Measurements from ENCODE around the gene MRPS26. TPM values are rescaled to one million over a fixed set of nuclear protein-coding genes. Genes with fewer than 3 reads are reported as not detected.
A peak's percentile ranks its signal among the peaks of the same experiment; 100 is the strongest.

MRPS26 gene
- total and polyA plus RNA-seq, 7 donors: 33.5 to 71.7 (median 61.3) TPM

GRCh38 chr20:3080939-3081388 is 35.1 kb downstream of the MRPS26 start:
- peaks cover 0 to 18% (median 12%) of the 10 kb centered on the region in 4 donors for H3K4me1 ChIP-seq
- intact Hi-C loops (cut with DNase I): no loop called here
- peaks cover 19 to 63% (median 35%) of the 10 kb centered on the region in 3 donors for H3K27me3 ChIP-seq
- TF ChIP-seq POLR2AphosphoS5 (IDR thresholded peaks at IDR 0.05): no peak
- TF ChIP-seq POLR2A (IDR thresholded peaks at IDR 0.05): no peak
- TF ChIP-seq, protein P1, sequence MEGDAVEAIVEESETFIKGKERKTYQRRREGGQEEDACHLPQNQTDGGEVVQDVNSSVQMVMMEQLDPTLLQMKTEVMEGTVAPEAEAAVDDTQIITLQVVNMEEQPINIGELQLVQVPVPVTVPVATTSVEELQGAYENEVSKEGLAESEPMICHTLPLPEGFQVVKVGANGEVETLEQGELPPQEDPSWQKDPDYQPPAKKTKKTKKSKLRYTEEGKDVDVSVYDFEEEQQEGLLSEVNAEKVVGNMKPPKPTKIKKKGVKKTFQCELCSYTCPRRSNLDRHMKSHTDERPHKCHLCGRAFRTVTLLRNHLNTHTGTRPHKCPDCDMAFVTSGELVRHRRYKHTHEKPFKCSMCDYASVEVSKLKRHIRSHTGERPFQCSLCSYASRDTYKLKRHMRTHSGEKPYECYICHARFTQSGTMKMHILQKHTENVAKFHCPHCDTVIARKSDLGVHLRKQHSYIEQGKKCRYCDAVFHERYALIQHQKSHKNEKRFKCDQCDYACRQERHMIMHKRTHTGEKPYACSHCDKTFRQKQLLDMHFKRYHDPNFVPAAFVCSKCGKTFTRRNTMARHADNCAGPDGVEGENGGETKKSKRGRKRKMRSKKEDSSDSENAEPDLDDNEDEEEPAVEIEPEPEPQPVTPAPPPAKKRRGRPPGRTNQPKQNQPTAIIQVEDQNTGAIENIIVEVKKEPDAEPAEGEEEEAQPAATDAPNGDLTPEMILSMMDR (IDR thresholded peaks at IDR 0.05): no peak
- TF ChIP-seq EP300 (IDR thresholded peaks at IDR 0.05): no peak
- no peak overlapping the region for H3K27ac ChIP-seq
- H3K4me3 ChIP-seq: no peak overlapping the region
- no peak for DNase-seq
- WGBS, 2 donors: 56 to 60% methylated on average over 6 of the region's 6 CpGs
- no peaks in the 10 kb centered on the region for H3K9me3 ChIP-seq
- no peaks in the 10 kb centered on the region for H3K36me3 ChIP-seq

DNA sequence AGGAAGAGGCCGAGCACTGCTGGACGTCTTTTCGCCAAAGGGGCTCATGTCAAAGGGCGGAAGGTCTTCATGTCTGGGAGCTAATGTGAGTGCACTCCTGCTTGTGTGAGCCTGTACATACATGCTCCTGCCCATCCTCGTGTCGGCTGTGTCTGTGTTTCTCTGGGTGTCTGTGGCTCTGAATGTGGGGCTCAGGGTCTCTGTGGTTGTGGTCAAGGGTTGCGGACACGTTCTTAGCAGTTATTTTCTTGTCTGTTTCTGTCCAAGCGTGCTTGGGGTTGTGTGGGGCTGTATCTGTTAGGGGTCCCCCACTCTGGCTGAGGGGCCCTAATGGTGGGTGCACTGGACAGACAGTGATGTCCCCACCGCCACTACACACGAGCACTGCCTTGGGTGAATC is 35.8 kb downstream of the MRPS26 start:
- Histone ChIP-seq H3K36me3 (no peaks in the 10 kb centered on the region), H3K4me1 (peaks cover 0 to 18% (median 12%) of the 10 kb centered on the region in 4 donors), H3K27me3 (peaks cover 19 to 63% (median 35%) of the 10 kb centered on the region in 3 donors), H3K27ac (no peak overlapping the region), H3K9me3 (no peaks in the 10 kb centered on the region), H3K4me3 (no peak overlapping the region)
- DNase-seq: no peak
- TF ChIP-seq POLR2AphosphoS5 (IDR thresholded peaks at IDR 0.05) (no peak), EP300 (IDR thresholded peaks at IDR 0.05) (no peak), POLR2A (IDR thresholded peaks at IDR 0.05) (no peak)
- TF ChIP-seq, protein P1 (IDR thresholded peaks at IDR 0.05): no peak
- 83% methylated on average over 11 of the region's 11 CpGs for WGBS, 2 donors
- intact Hi-C loops (cut with DNase I): no loop called here

- no peak for TF ChIP-seq POLR2A (IDR thresholded peaks at IDR 0.05)
- TF ChIP-seq, protein P1 (IDR thresholded peaks at IDR 0.05): no peak
- no peak for TF ChIP-seq POLR2AphosphoS5 (IDR thresholded peaks at IDR 0.05)
- no peak for TF ChIP-seq EP300 (IDR thresholded peaks at IDR 0.05)
- intact Hi-C loops (cut with DNase I): no loop called here
- no peak for DNase-seq
- no peaks in the 10 kb centered on the region for H3K36me3 ChIP-seq
- H3K27me3 ChIP-seq: peaks cover 19 to 63% (median 35%) of the 10 kb centered on the region in 3 donors
- no peak overlapping the region for H3K27ac ChIP-seq
- H3K4me3 ChIP-seq: peak overlapping the region in 3 of 4 donors; percentile 25 to 43 (median 41)
- 3 to 4% methylated on average over 71 of the region's 71 CpGs for WGBS, 2 donors
- peaks cover 0 to 18% (median 12%) of the 10 kb centered on the region in 4 donors for H3K4me1 ChIP-seq
- H3K9me3 ChIP-seq: no peaks in the 10 kb centered on the region
Measured at GRCh38 chr20:3082306-3082951, 36.6 kb downstream of the MRPS26 start.

DNA sequence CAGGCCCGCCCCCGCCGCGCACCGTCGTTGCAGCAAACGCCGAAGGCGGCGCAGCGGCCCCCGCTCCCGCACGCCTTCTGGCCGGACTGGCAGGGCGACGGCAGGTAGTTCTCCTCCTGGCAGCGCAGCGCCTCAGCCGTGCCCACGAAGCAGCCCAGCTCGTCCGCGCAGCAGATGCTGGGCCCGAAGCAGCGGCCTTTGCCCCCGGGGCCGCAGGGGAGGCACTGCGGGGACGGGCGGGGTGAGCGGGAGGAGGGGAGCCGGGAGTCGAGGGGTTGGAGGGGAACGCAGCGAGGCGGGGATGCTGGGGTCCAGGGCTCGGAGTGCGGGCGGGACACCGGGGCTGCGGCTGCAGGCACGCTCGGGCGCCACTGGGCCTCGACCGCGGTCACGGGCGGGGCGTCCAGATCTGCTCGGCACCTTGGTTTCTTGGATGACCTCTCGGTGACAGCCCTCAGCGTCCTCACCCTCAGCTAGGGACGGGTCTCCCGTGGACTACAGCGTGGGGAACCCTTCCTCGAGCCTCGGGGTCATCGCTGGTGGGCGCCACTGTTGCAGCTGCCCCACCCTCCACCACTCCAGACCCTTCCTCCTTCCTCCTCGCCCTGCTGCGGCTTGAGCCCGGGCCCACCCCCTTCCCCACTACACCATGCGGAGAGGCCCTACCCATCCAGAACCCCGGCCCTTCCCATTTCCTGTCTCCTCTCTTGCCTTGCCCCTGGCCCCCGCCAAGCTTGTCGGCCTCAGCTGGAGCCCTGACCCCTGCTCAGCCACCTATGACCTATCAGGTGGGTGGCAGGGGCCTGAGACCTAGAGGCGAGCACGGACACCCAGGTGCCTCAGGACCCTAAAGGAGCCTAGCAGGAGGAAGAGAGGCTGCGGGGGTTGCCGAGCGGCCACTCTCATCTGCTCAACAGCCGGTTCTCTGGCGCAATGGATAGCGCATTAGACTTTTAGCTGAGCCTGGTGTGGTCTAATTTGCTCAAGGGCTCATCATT is 37.4 kb downstream of the MRPS26 start:
- peaks cover 0 to 18% (median 12%) of the 10 kb centered on the region in 4 donors for H3K4me1 ChIP-seq
- intact Hi-C loops (cut with DNase I): no loop called here
- WGBS, 2 donors: 10% methylated on average over 76 of the region's 76 CpGs
- TF ChIP-seq POLR2A (IDR thresholded peaks at IDR 0.05): no peak
- no peak for TF ChIP-seq EP300 (IDR thresholded peaks at IDR 0.05)
- TF ChIP-seq, protein P1 (IDR thresholded peaks at IDR 0.05): no peak
- no peak for TF ChIP-seq POLR2AphosphoS5 (IDR thresholded peaks at IDR 0.05)
- no peak for DNase-seq
- peak overlapping the region in 3 of 4 donors; percentile 25 to 43 (median 41) for H3K4me3 ChIP-seq
- H3K27me3 ChIP-seq: peaks cover 19 to 63% (median 35%) of the 10 kb centered on the region in 3 donors
- H3K27ac ChIP-seq: no peak overlapping the region
- H3K9me3 ChIP-seq: no peaks in the 10 kb centered on the region
- no peaks in the 10 kb centered on the region for H3K36me3 ChIP-seq
